Bronchial epithelial cell (primary cell): ENCODE measurements around the gene FLNB. TPM values are rescaled to one million over a fixed set of nuclear protein-coding genes. Genes with fewer than 3 reads are reported as not detected.

Experiments used
- DNase-seq: peaks from one replicate; pipeline ENCODE4 v3.0.0-alpha.2; 2010; ENCODE audit warnings: low read depth
- FAIRE-seq: peaks from 2 replicates; lab custom pipeline; 2011; peaks lifted over from hg19 to GRCh38; lab: Jason Lieb, UNC
- H3K27me3 ChIP-seq: 2 replicates; pipeline ENCODE4 v1.5.1; 2011; ENCODE audit warnings: low read length; ENCODE audit not compliant: control insufficient read depth, insufficient read depth
- H3K36me3 ChIP-seq: 2 replicates; pipeline ENCODE4 v1.5.1; 2011; ENCODE audit warnings: low read length; ENCODE audit not compliant: control insufficient read depth, insufficient read depth
- H3K4me3 ChIP-seq: 2 replicates; pipeline ENCODE4 v1.5.1; 2011; ENCODE audit warnings: mild to moderate bottlenecking, low read depth, low read length, control low read depth
- total RNA-seq: library from RNA; depleted of rRNA; stranded (reverse); fragments of >200 nt; gene quantifications from 2 replicates; pipeline ENCODE4 v1.2.1, GENCODE V29; 2014
- TF ChIP-seq, protein P1 (sequence below): IDR thresholded peaks from 2 replicates; pipeline ENCODE4 v1.5.1; 2011; ENCODE audit warnings: mild to moderate bottlenecking, moderate library complexity, low read length, control low read depth, inconsistent platforms; ENCODE audit not compliant: insufficient read depth, severe bottlenecking

The FLNB gene
- total RNA-seq, 1 donor from 2014 or later = 822 TPM

DNA sequence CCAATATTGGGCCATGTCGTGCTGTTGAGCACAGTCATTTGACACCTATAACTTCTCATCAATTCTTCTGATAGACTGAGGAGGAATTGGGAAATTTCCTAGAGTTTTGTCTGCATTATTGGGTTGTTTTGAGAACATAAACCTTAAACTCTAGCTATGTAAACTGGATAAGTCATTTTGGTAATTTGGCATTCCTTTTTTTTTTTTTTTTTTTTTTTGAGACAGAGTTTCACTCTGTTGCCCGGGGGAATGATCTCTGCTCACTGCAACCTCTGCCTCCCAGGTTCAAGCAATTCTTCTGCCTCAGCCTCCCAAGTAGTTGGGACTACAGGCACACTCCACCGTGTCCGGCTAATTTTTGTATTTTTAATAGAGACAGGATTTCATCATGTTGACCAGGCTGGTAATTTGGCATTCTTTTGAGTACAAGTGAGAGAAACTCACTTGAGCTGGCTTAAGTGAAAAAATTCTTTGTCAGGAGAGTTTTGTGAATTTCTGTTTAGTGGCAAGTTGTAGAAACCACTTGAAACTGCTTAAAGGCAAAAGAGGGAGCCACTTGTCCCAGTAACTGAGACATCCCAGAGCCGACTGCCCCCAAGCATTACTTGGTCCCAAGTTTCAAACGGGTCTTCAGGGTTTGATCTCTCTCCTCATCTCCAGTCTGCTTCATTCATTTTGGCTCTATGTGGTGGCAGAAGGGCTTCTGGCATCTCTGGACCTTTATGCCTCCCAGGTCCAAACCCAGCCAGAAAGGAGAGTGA is 34.9 kb downstream of the FLNB start:
- TF ChIP-seq, protein P1, sequence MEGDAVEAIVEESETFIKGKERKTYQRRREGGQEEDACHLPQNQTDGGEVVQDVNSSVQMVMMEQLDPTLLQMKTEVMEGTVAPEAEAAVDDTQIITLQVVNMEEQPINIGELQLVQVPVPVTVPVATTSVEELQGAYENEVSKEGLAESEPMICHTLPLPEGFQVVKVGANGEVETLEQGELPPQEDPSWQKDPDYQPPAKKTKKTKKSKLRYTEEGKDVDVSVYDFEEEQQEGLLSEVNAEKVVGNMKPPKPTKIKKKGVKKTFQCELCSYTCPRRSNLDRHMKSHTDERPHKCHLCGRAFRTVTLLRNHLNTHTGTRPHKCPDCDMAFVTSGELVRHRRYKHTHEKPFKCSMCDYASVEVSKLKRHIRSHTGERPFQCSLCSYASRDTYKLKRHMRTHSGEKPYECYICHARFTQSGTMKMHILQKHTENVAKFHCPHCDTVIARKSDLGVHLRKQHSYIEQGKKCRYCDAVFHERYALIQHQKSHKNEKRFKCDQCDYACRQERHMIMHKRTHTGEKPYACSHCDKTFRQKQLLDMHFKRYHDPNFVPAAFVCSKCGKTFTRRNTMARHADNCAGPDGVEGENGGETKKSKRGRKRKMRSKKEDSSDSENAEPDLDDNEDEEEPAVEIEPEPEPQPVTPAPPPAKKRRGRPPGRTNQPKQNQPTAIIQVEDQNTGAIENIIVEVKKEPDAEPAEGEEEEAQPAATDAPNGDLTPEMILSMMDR = no peak
- FAIRE-seq (no peak), DNase-seq (no peak)
- Histone ChIP-seq H3K36me3 (peaks cover 1% of the 10 kb centered on the region), H3K27me3 (no peaks in the 10 kb centered on the region), H3K4me3 (no peak overlapping the region)

DNA sequence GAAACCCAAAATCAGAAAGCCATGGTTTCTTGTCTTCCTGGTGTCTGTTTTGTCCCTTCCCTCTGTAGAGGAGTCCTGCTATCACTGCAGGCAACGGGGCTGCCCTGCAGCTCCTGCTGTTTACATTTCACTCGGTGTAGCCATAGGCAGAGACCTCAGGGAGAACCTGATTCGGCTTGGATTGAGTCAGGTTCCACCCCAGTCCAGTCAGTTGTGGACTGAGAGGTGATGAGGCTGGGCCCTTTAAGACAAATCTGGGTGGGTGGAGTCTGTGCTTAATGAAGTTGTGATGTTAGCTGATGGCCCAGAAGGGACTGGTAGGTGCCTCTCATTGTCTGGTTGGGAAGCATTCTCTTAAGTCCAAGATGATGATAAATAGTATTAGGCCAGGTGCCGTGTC is 35.7 kb downstream of the FLNB start:
- Histone ChIP-seq H3K4me3 (no peak overlapping the region), H3K36me3 (peaks cover 1% of the 10 kb centered on the region), H3K27me3 (no peaks in the 10 kb centered on the region)
- TF ChIP-seq, protein P1 = no peak
- peak; percentile 46 for DNase-seq
- no peak for FAIRE-seq

DNA sequence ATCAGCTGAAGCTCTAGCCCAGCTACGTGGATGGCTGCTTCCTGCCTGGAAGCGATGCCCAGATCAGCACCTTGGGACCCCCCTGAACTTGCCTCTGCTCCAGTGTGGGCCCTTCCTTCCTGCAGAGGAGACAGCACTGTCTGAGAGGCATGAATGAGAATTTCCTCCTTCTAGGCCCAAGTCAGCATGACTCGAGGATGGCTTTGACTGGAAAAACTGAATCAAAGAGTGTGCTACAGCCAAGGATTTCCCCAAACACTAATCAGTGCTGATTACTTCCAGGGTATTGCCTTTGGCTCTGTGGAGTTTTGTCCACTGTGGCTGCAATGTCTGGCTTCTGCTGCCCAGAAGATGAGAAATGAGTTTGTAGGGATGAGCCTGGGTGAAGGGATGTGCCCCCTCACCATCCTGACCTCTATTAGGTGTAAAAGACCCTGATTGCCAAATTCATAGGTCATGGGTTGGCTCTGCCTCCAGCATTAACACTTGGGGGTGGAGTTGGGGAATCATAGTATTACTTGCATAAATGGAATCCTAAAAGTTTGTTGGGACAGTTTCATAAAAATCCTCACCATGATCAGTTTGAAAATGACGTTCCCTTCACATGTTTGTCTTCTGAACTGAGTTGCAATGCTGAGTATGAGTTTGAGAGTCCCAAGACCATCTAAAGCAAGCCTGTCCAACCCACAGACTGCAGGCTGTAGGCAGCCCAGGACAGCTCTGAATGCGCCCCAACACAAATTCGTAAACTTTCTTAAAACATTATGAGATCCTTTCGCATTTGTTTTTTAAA is 36.7 kb downstream of the FLNB start:
- DNase-seq (no peak), FAIRE-seq (no peak)
- TF ChIP-seq, protein P1 = no peak
- peaks cover 1% of the 10 kb centered on the region for H3K36me3 ChIP-seq
- H3K4me3 ChIP-seq = no peak overlapping the region
- H3K27me3 ChIP-seq = no peaks in the 10 kb centered on the region

DNA sequence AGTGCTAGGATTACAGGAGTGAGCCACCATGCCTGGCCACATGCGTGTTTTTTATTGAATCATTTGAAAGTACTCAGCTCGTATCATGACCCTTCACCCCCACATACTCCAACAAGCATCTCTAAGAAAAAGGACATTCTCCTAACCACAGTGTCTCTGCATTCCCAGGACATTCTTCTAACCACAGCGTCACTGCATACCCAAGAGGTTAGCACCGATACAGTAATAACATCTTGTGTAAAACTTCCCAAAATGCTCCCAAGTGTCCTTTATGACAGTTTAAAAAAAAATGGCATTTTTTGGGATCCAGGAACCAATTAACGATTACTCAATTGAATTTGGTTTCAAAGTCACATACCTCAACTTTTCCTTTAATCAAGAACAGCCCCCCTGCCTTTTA is 39.6 kb downstream of the FLNB start:
- H3K27me3 ChIP-seq = no peaks in the 10 kb centered on the region
- no peak for DNase-seq
- no peak for FAIRE-seq
- H3K4me3 ChIP-seq = no peak overlapping the region
- H3K36me3 ChIP-seq = peaks cover 1% of the 10 kb centered on the region
- TF ChIP-seq, protein P1 = no peak

DNA sequence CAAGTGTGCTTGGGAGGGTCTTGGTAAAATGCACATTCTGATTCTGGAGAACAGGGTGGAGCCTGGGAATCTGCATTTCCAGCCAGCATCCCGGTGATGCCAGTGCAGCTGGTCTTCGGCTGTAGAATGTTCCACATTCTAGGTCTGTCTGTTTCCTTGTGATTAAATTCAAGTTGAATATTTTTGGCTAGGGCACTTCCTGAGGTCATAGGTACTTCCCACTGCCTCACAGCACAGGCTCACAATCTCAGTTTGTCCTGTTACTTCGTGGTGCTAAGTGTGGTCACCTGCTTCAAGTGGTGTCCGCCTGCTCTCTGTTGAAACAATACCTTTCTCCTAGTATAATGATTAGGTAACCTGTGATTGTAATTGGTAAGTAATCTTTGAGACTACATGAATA is 40.1 kb downstream of the FLNB start:
- Histone ChIP-seq H3K4me3 (no peak overlapping the region), H3K27me3 (no peaks in the 10 kb centered on the region), H3K36me3 (peaks cover 1% of the 10 kb centered on the region)
- FAIRE-seq = no peak
- TF ChIP-seq, protein P1 = no peak
- DNase-seq = peak; percentile 66
